Epidermal melanocyte (primary cell): ENCODE results near the gene NDEL1.

ENCODE experiments used
- DNase-seq: peaks from one replicate; pipeline ENCODE4 v3.0.0; 2011; ENCODE audit warnings: low spot score; ENCODE audit not compliant: insufficient read length

Gene NDEL1

DNA sequence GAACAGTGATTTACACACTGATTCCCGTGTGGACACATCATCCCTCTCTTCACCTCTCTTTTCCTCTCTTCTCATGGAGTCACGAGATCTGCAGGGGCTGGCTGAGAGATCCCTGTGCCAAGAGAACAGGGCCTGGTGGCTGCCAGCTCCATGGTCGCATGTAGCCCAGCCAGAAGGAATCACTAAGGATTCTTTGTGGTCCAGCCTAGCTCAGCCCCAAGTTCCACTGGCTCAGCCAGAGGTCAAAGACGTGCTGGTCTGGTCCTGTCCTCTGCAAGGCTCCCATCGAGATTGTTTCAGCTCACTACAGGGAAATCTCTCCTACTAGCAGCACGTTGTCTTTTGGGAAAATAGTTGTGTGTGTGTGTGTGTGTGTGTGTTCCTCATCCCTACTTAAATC lies 66.4 kb downstream of the NDEL1 start:
- no peak for DNase-seq

DNA sequence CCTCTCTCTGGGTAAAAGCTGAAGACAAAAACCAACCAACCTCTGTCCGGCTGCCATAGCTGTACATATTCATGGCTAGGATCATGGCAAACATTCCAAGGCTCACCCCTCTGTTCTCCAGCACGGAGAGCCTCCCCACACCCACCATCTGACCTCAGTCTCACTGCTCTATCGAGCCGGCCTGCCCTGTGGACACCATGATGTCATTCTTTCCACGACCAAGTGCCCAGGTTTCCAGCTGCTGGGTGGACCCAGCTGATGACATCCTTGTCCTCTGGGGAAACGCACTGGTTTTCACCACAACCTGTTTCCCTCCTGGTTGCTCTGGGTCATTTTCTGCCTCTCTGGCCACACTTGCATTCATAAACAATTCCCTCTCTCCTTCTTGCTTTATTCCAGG lies 67.7 kb downstream of the NDEL1 start:
- DNase-seq, result no peak

DNA sequence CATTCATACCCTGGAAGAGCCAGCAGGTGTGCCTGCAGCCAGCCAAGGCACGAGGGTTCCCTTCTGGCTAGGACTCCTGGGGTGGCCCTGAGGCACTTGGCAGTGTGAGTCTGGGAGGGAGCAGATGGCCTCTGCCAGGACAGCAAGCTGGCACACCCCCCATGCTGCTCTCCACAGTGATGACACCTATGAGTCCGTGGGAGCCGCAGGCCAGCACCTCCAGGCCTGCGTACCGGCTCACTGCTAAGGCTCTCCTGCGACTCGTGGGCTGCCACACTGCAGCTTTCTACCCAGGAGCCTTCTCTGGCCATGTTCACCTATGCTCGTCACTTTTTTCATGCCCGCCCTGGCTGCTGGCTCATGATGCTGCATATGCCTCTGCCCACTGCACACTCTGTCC lies 68.1 kb downstream of the NDEL1 start:
- DNase-seq, result no peak

DNA sequence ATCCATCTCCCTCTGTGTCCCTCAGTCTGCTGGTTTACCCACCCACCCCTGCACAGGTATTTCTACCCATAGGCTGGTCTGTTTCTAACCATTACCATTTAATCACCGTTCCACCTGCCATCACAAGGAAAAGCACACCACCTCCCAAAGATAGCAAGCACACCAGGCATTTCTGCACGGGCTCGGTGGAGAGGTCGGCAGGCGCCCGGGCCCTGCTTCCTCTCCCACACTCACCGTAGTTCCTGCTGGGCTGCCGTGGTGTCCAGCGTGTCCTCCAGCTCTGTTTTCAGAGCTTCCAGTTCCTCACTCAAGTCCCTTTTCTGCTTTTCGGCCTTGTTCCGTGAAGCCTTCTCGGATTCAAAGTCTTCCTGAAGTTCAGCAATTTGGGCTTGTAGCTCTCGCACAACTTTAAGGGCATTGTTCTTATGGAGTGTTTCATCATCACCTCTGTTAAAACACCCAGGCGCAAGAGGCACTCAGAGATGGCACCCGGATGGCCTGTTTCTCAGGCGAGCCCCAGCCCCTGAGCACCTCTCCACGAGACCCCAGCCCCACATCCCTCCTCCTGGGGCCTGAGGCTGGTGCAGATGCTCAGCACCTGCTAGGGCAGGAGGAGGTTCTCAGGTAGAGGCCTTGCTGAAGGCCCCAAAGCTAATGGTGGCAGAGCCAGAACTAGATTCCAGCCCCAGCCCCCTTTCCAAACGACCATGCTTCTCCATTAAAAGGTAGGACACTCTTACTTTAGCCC lies 69.0 kb downstream of the NDEL1 start:
- no peak for DNase-seq

DNA sequence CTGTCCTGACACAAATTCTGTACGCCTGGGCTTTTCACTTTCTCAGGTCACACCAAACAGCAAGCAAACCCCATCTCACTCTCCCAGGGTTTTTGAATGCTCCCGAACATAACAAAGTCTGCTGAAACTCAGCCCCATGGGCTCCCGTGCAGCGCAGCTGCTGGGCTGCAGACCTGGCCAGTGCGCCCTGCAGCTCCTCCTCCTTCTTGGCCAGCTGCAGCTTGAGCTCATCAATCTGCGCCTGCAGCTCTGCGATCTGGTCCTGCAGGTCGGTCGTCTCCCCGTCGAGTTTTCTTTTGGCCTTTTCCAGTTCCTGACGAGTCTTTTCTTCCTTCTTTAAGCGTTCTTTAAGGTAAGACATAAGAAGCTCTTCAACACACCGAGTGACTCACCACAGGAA lies 70.5 kb downstream of the NDEL1 start:
- DNase-seq, result no peak

DNA sequence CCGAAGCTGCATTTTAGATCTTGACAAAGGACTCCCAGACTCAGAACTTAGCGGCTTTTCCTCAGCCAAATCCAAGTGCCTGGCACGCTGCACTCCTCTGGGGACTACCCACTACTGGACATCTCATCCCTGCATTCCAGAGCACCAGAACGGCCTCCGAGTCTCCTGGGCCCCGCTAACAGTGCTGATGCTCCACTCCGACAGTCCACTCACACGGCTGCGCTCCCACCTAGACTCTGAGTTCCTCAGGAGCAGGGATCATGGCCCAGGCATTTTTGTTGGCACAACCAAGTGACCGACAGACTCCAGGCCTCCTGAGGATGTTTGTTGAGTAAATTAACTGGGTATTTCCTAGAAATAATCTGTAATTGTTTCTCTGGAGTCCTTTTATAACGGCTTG lies 79.1 kb downstream of the NDEL1 start:
- DNase-seq, result no peak
